ENCODE measurements around the gene FBF1.
"Not testable (repeated sequence)": the region's sequence is repeated elsewhere in the genome, so short reads cannot be mapped to it uniquely, and the experiment has no call there.

DNA sequence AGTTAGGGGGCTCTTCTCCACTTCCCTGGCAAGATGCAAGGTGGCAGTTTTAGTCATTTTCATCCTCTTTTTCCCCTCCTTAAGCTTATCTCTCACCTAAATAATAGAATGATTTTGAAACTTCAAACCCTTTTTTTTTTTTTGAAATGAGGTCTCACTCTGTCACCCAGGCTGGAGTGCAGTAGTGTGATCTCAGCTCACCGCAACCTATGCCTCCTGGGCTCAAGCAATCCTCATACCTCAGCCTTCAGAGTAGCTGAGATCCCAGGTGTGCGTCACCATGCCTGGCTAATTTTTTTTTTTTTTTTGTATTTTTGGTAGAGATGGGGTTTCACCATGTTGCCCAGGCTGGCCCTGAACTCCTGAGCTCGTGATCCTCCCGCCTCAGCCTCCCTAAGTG is 76.0 kb downstream of the FBF1 start:
- TF ChIP-seq, protein P1, sequence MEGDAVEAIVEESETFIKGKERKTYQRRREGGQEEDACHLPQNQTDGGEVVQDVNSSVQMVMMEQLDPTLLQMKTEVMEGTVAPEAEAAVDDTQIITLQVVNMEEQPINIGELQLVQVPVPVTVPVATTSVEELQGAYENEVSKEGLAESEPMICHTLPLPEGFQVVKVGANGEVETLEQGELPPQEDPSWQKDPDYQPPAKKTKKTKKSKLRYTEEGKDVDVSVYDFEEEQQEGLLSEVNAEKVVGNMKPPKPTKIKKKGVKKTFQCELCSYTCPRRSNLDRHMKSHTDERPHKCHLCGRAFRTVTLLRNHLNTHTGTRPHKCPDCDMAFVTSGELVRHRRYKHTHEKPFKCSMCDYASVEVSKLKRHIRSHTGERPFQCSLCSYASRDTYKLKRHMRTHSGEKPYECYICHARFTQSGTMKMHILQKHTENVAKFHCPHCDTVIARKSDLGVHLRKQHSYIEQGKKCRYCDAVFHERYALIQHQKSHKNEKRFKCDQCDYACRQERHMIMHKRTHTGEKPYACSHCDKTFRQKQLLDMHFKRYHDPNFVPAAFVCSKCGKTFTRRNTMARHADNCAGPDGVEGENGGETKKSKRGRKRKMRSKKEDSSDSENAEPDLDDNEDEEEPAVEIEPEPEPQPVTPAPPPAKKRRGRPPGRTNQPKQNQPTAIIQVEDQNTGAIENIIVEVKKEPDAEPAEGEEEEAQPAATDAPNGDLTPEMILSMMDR (IDR thresholded peaks at IDR 0.05), result not testable (repeated sequence)
- TF ChIP-seq POLR2A, POLR2AphosphoS5 (IDR thresholded peaks at IDR 0.05): not testable (repeated sequence)

Measured in suprapubic skin (tissue), 4 donors.